HG03460 (cell line): Measurements from ENCODE around the gene EPPIN.

Source experiments
- ATAC-seq: cut with Tn5 transposase; IDR thresholded peaks from one replicate; pipeline ENCODE4 v1.9.1; 2021; ENCODE audit not compliant: unreplicated experiment

The EPPIN gene

GRCh38 chr20:45539382-45539781, 7.8 kb downstream of the EPPIN start, which contains the start of gene WFDC6:
Gene WFDC6 (minus strand): TSS chr20:45539482. CDS start chr20:45539407, 75 bp downstream.
- ATAC-seq: no peak

DNA sequence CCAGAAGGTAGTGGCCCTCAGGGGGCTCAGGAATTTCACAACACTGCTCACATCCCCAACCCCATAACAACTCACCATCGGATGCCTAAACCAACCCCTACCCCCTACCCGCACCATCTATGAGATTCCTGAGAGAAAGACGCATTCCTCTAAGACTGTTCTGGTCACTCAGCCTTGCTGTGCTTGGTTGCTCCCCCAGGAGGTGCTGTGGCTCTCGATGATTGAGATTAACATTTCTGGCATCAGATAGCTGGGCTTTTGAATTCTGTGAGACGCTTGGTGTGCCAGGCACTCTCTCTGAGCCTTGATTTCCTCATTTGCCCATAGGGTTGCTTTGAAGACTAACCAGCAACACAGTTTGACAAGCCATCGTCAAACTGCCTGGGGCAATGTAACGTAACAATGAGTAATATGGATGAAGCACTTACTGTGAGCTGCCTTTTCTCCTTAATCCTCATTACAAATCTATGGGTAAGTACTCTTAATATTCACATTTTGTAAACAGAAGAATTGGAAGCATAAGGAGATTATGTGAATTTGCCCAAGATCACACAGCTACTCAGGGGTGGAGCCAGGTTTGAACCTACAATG, 8.9 kb downstream of the EPPIN start:
- ATAC-seq: no peak

DNA sequence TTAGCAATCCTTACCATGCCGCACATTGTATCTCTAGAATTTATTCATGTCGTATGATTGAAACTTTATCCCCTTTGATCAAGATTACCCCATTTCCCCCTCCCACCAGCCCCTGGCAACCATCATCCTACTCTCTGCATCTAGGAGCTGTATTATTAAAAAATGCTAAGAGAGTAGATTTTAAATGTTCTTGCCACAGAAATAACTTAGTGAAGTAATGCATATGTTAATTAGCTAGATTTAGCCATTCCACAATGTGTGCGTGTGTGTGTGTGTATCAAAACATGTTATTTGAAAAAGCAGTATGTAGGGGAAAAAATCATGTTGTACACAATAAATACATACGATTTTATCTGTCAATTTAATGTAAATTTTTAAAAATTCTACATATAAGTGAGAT, 19.9 kb downstream of the EPPIN start:
- ATAC-seq: no peak

DNA sequence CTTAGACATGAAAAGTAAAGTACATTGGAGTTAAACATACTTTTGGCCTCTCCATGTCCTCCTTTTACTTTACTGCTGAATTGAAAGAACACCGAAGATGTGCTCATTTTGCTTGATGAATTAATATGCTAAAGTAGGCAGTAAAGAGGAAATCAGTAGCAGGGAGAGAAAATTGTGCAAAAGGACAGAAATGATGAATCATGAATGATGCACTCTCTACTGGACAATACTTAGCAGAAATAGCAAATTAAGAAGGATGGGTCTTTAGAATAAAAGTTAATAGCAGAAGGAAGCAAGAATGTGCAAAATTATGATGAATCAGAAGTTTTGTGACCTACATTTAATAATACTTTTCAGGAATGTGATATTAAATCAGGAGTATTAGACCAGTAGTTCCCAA, 23.4 kb downstream of the EPPIN start:
- no peak for ATAC-seq

- no peak for ATAC-seq
These were observed 28.9 kb downstream of the EPPIN start for GRCh38 chr20:45518282-45518681.

- ATAC-seq: no peak
These were observed 31.9 kb downstream of the EPPIN start, which contains the start of gene SPINT3 for GRCh38 chr20:45515147-45515913. Gene SPINT3 (minus strand): TSS chr20:45515622. CDS start chr20:45515608, 14 bp downstream.

GRCh38 chr20:45510242-45510862, 36.8 kb downstream of the EPPIN start:
- ATAC-seq: no peak

DNA sequence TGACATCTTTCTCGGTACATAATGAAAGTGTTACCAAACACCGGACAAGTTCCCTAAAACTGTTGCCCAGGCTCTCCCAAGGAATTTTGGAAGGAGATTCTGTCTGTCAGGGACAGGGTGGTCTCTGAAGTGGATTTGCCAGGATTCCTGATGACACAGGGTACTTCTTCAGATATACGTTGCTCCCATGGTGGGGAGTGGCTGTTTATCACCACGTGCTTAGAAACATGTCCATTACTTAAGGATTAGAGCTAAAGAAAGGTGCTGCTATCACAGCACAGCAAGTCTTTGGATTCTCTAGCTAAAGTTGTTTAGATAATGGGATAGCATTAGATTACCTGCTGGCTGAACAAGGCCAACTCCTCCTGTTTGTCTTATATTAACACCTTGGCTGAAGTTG, 38.1 kb downstream of the EPPIN start:
- ATAC-seq: no peak

GRCh38 chr20:45508068-45508886, 38.9 kb downstream of the EPPIN start:
- no peak for ATAC-seq

GRCh38 chr20:45507011-45507820, 40.0 kb downstream of the EPPIN start:
- ATAC-seq: no peak

DNA sequence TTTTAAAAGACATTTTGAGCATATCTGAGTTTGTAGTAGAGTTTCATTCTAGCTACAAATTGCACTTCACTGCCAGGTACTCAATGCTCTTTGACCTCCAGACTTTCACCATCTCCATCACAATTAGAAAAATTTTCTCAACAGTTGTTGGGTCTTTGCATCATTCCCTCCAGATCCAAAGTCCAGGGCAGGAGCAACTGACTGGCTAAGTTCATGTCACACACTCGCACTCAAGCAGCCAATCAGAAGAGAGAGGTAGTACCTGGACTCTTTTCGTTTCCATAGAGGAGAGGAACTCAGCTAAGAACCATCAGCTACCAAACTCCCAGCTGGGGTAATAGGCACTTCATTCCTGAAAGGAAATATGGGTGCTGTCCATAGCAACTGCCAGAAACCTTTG, 40.8 kb downstream of the EPPIN start:
- no peak for ATAC-seq

DNA sequence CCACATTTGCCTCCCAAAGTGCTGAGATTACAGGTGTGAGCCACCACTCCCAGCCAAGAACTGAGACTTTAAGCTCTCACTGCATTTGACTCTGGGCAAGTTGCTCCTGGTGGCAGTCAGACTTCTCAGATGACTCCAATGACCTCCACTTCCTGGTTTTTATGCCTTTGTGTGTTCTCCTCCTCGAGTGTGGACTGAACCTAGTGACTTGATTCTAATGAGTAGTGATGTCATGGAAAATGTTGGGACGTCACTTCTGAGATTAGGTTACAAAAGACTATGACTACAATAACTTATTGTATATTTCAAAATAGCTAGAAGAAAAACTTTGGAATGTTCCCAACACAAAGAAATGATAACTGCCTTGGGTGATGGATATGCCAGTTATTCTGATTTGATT, 43.8 kb downstream of the EPPIN start:
- no peak for ATAC-seq

DNA sequence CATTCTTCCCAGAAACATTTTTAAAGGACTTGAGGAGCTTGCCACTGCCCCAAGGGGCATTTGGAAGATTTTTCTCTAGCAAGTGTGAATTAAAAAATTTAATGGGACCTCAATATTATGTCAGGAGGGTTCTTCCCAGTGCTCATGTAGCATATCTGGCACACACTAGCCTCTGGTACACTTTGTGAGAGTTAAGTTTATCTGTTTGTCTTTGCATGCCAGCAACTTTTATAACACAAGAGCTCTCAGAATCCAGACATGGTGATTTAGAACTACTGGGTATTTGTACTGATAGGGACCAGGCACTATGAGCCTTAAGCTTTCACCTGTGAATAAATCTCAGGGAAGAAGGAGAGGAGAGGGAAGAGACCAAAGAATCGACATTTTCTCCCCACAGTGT, 44.6 kb downstream of the EPPIN start:
- ATAC-seq: no peak

GRCh38 chr20:45501600-45501999, 45.6 kb downstream of the EPPIN start:
- no peak for ATAC-seq

DNA sequence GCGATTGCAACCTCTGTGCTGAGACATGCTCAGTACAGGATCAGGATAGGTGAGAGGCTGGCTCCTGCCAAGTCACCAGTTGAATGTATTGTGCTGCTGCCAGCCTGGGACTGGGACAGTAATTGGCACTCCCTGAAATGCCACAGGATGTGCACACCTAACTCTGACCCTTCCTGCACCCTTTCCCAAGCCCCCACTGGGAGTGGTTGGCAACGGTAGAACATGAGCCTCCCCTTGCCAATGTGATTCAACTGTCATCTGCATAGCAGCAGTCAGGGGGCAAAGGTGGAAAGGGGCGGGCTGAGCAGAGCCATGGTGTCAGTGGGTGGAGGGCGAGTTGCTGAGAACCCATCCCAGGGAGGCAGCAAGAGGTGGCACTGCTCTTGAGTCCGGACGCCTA, 47.2 kb downstream of the EPPIN start:
- no peak for ATAC-seq

GRCh38 chr20:45497971-45498494, 49.2 kb downstream of the EPPIN start:
- ATAC-seq: no peak

DNA sequence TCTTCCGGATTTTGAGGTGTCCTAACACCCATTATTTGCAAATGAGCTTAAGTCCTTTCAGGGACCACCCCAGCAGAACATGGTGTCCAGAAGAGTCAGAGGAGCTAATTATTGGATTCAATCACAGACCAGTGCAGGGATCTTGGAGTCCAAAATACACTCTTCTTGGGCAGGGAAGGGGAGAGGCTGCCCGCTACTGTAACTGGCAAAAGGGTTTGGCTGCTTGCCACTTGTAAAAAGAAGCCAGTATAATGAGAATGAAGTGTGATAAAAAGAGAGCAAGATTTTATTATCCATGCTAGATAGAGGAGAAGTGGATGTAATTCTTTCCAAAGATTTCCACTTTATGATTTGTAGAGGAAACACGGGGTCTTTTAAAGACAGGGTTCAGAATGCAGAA, 51.0 kb downstream of the EPPIN start:
- no peak for ATAC-seq

GRCh38 chr20:45495501-45495941, 51.7 kb downstream of the EPPIN start:
- no peak for ATAC-seq
